Activated CD8-positive, alpha-beta memory T cell treated with anti-CD3 and anti-CD28 coated beads, Interleukin-2, amount 50 U/mL, for 1 hour (primary cell): ENCODE results near the gene FAM53C.
"Not testable (repeated sequence)": the region's sequence is repeated elsewhere in the genome, so short reads cannot be mapped to it uniquely, and the experiment has no call there.

Experiments
- DNase-seq: peaks from one replicate; pipeline ENCODE4 v3.0.0-alpha.2; 2020; ENCODE audit errors: extremely low read depth

The FAM53C gene

GRCh38 chr5:138351056-138351455 lies 13.0 kb downstream of the FAM53C start:
- no peak for DNase-seq

- DNase-seq = no peak
These were observed 13.5 kb downstream of the FAM53C start for GRCh38 chr5:138351517-138351916.

- DNase-seq = peak; percentile 63
These were observed 14.1 kb downstream of the FAM53C start, which contains the start of gene KDM3B for GRCh38 chr5:138352071-138352721. Gene KDM3B, plus strand, starts transcription at chr5:138352685. Its CDS starts 111 bp downstream, at chr5:138352796.

- no peak for DNase-seq
These were observed 14.9 kb downstream of the FAM53C start for GRCh38 chr5:138352722-138353559.

- DNase-seq = no peak
These were observed 15.6 kb downstream of the FAM53C start for GRCh38 chr5:138353560-138354080.

GRCh38 chr5:138354387-138354786 lies 16.3 kb downstream of the FAM53C start:
- DNase-seq = no peak

GRCh38 chr5:138354926-138355378 lies 16.9 kb downstream of the FAM53C start:
- DNase-seq = no peak

- no peak for DNase-seq
These were observed 21.6 kb downstream of the FAM53C start for GRCh38 chr5:138359621-138360020.

GRCh38 chr5:138360941-138361452 lies 22.9 kb downstream of the FAM53C start:
- DNase-seq = no peak

GRCh38 chr5:138364576-138364975 lies 26.5 kb downstream of the FAM53C start:
- DNase-seq = no peak

- DNase-seq = no peak
These were observed 28.7 kb downstream of the FAM53C start for GRCh38 chr5:138366632-138367382.

GRCh38 chr5:138369261-138369660 lies 31.2 kb downstream of the FAM53C start:
- no peak for DNase-seq

GRCh38 chr5:138369706-138370105 lies 31.6 kb downstream of the FAM53C start:
- no peak for DNase-seq

GRCh38 chr5:138370537-138370936 lies 32.5 kb downstream of the FAM53C start:
- DNase-seq = no peak

GRCh38 chr5:138371454-138371853 lies 33.4 kb downstream of the FAM53C start:
- no peak for DNase-seq

- DNase-seq = no peak
These were observed 34.2 kb downstream of the FAM53C start for GRCh38 chr5:138372225-138372624.

- no peak for DNase-seq
These were observed 34.6 kb downstream of the FAM53C start for GRCh38 chr5:138372653-138373052.

GRCh38 chr5:138382347-138382746 lies 44.3 kb downstream of the FAM53C start:
- no peak for DNase-seq

GRCh38 chr5:138385660-138386059 lies 47.6 kb downstream of the FAM53C start:
- no peak for DNase-seq

- DNase-seq = no peak
These were observed 48.2 kb downstream of the FAM53C start for GRCh38 chr5:138386290-138386689.

- DNase-seq = no peak
These were observed 51.3 kb downstream of the FAM53C start for GRCh38 chr5:138389332-138389731.

GRCh38 chr5:138389911-138390310 lies 51.8 kb downstream of the FAM53C start:
- not testable (repeated sequence) for DNase-seq
